ENCODE results near the gene VPS72. TPM values are rescaled to one million over a fixed set of nuclear protein-coding genes. Genes with fewer than 3 reads are reported as not detected.
A peak's percentile ranks its signal among the peaks of the same experiment; 100 is the strongest.

The VPS72 gene
- total and polyA plus RNA-seq, 2 of the 13 experiments (the other 11 are each of a cell fraction or from before 2014, with no cell fraction given) = 33.7 to 34.5 TPM

DNA sequence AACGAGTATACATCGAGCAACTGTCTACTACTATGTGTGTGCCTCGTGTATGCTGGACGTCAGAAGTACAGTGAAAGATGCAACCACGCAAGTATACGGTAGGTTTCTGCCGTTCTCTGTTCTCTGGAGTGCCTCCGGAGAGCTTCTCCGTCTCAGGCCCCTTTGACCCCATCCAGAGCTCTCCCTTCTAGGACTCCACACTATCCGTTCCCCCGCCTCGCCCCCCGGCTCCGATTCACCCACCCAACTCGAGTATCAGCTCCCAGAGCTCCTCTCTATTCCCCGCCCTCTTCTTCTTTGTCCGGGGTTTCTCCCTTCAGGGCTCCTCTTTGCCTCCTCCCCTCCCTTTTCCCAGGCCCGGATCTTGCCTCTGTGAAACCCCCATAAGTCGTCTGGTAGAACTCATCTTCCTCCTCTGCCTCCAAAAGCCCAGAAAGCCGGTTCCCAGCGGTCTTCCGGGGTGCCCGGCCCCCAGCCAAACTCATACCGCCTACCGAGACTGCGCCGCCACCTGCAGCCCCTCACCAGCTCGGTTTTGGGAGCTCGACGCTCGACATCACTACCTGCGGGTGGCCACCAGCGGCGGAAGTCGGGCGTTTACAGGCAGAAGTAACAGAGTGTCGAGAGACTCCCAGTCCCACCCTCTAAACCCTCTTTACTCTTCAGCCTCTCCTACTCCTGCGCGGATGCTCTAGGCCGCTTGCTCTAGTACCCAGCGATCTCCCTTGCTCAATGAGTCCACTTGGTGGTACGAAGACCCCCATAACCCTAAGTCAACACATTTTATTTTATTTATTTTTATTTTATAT, at the start of gene VPS72 (continued):
- TF ChIP-seq HNF4G (IDR thresholded peaks at IDR 0.05; ENCODE audit: borderline replicate concordance, low read depth, low read length) = no peak; the same call in 1 of the 2 replicates
- TF ChIP-seq HNF4G (CRISPR knock-in tag; IDR thresholded peaks at IDR 0.05; ENCODE audit: borderline replicate concordance, low read depth) = no peak
- TF ChIP-seq, protein P1, sequence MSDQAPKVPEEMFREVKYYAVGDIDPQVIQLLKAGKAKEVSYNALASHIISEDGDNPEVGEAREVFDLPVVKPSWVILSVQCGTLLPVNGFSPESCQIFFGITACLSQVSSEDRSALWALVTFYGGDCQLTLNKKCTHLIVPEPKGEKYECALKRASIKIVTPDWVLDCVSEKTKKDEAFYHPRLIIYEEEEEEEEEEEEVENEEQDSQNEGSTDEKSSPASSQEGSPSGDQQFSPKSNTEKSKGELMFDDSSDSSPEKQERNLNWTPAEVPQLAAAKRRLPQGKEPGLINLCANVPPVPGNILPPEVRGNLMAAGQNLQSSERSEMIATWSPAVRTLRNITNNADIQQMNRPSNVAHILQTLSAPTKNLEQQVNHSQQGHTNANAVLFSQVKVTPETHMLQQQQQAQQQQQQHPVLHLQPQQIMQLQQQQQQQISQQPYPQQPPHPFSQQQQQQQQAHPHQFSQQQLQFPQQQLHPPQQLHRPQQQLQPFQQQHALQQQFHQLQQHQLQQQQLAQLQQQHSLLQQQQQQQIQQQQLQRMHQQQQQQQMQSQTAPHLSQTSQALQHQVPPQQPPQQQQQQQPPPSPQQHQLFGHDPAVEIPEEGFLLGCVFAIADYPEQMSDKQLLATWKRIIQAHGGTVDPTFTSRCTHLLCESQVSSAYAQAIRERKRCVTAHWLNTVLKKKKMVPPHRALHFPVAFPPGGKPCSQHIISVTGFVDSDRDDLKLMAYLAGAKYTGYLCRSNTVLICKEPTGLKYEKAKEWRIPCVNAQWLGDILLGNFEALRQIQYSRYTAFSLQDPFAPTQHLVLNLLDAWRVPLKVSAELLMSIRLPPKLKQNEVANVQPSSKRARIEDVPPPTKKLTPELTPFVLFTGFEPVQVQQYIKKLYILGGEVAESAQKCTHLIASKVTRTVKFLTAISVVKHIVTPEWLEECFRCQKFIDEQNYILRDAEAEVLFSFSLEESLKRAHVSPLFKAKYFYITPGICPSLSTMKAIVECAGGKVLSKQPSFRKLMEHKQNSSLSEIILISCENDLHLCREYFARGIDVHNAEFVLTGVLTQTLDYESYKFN (CRISPR knock-in tag; conservative IDR thresholded peaks at IDR 0.05) = peak; percentile 63
- TF ChIP-seq, protein P2, sequence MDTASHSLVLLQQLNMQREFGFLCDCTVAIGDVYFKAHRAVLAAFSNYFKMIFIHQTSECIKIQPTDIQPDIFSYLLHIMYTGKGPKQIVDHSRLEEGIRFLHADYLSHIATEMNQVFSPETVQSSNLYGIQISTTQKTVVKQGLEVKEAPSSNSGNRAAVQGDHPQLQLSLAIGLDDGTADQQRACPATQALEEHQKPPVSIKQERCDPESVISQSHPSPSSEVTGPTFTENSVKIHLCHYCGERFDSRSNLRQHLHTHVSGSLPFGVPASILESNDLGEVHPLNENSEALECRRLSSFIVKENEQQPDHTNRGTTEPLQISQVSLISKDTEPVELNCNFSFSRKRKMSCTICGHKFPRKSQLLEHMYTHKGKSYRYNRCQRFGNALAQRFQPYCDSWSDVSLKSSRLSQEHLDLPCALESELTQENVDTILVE (CRISPR knock-in tag; IDR thresholded peaks at IDR 0.05) = peak; percentile 74
- peak; percentile 84 for TF ChIP-seq KDM2A (CRISPR knock-in tag; IDR thresholded peaks at IDR 0.05; ENCODE audit: borderline replicate concordance, low read depth)
- no peak for TF ChIP-seq REXO4 (CRISPR knock-in tag; IDR thresholded peaks at IDR 0.05; ENCODE audit: borderline replicate concordance)
- TF ChIP-seq ZNF138 (CRISPR knock-in tag; IDR thresholded peaks at IDR 0.05; ENCODE audit: low read depth) = no peak
- TF ChIP-seq, protein P3, sequence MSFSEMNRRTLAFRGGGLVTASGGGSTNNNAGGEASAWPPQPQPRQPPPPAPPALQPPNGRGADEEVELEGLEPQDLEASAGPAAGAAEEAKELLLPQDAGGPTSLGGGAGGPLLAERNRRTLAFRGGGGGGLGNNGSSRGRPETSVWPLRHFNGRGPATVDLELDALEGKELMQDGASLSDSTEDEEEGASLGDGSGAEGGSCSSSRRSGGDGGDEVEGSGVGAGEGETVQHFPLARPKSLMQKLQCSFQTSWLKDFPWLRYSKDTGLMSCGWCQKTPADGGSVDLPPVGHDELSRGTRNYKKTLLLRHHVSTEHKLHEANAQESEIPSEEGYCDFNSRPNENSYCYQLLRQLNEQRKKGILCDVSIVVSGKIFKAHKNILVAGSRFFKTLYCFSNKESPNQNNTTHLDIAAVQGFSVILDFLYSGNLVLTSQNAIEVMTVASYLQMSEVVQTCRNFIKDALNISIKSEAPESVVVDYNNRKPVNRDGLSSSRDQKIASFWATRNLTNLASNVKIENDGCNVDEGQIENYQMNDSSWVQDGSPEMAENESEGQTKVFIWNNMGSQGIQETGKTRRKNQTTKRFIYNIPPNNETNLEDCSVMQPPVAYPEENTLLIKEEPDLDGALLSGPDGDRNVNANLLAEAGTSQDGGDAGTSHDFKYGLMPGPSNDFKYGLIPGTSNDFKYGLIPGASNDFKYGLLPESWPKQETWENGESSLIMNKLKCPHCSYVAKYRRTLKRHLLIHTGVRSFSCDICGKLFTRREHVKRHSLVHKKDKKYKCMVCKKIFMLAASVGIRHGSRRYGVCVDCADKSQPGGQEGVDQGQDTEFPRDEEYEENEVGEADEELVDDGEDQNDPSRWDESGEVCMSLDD (CRISPR knock-in tag; IDR thresholded peaks at IDR 0.05; ENCODE audit: borderline replicate concordance) = peak; percentile 44; the same call in 1 of the 2 replicates
- peak; percentile 82 for TF ChIP-seq RBFOX2 (IDR thresholded peaks at IDR 0.05; ENCODE audit: low read depth, low read length)
- no peak for TF ChIP-seq ZBTB1 (CRISPR knock-in tag; IDR thresholded peaks at IDR 0.05; ENCODE audit: borderline replicate concordance)
- peak; percentile 59; the same call in 1 of the 2 replicates for TF ChIP-seq ZNF891 (CRISPR knock-in tag; IDR thresholded peaks at IDR 0.05)
- TF ChIP-seq ZNF232 (CRISPR knock-in tag; IDR thresholded peaks at IDR 0.05; ENCODE audit: borderline replicate concordance) = peak; percentile 66; the same call in 1 of the 2 replicates
- TF ChIP-seq KAT8 (CRISPR knock-in tag; IDR thresholded peaks at IDR 0.05) = peak; percentile 98
- TF ChIP-seq CBX5 (CRISPR knock-in tag; IDR thresholded peaks at IDR 0.05; ENCODE audit: borderline replicate concordance) = peak; percentile 79; the same call in 1 of the 2 replicates
- TF ChIP-seq NR2C2 (CRISPR knock-in tag; IDR thresholded peaks at IDR 0.05; ENCODE audit: borderline replicate concordance) = peak; percentile 76
- peak; percentile 78; the same call in 1 of the 2 replicates for TF ChIP-seq HOXA5 (CRISPR knock-in tag; IDR thresholded peaks at IDR 0.05)
- no peak for TF ChIP-seq NONO (IDR thresholded peaks at IDR 0.05)
- TF ChIP-seq NONO (CRISPR knock-in tag; conservative IDR thresholded peaks at IDR 0.05) = peak; percentile 82
- TF ChIP-seq POLR2G (IDR thresholded peaks at IDR 0.05; ENCODE audit: low read depth, low read length) = peak; percentile 94
- TF ChIP-seq EP300 (IDR thresholded peaks at IDR 0.05; ENCODE audit: low read depth in 2 of 2, low read length in 2 of 2) = peak in 1 of 2 experiments; percentile 44; a peak in 1 of 4 replicates
- no peak for TF ChIP-seq EP300 (CRISPR knock-in tag; IDR thresholded peaks at IDR 0.05; ENCODE audit: borderline replicate concordance)
- peak; percentile 65 for TF ChIP-seq CREM (IDR thresholded peaks at IDR 0.05)
- TF ChIP-seq CREM (CRISPR knock-in tag; IDR thresholded peaks at IDR 0.05) = no peak

Data from HepG2 (cell line).